GM12874 (cell line): ENCODE results near the gene GASK1A.

Experiments used
- TF ChIP-seq, protein P1 (sequence below): IDR thresholded peaks from 2 replicates; pipeline ENCODE4 v1.5.1; 2011; ENCODE audit warnings: low read depth, mild to moderate bottlenecking, control low read depth, low read length, moderate library complexity; ENCODE audit not compliant: insufficient read depth

The GASK1A gene

DNA sequence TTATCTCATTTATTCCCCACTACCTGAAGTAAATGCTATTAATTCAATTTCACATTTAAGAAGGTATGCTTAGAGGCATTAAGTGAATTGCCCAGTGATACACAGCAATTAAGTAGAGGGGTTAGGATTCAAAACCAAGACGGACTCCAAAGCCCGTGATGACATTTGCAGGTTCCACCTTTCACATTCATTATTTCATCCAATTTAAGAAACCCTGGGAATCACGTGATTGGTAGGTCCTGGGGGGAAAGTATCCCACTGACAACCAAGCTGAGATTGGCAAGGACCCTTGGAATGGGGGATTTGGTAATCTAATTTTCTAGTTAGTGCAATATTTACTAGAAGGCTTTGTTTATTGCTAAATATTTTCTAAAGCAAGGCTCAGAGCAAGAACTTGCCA lies 124.9 kb downstream of the GASK1A start:
- TF ChIP-seq, protein P1, sequence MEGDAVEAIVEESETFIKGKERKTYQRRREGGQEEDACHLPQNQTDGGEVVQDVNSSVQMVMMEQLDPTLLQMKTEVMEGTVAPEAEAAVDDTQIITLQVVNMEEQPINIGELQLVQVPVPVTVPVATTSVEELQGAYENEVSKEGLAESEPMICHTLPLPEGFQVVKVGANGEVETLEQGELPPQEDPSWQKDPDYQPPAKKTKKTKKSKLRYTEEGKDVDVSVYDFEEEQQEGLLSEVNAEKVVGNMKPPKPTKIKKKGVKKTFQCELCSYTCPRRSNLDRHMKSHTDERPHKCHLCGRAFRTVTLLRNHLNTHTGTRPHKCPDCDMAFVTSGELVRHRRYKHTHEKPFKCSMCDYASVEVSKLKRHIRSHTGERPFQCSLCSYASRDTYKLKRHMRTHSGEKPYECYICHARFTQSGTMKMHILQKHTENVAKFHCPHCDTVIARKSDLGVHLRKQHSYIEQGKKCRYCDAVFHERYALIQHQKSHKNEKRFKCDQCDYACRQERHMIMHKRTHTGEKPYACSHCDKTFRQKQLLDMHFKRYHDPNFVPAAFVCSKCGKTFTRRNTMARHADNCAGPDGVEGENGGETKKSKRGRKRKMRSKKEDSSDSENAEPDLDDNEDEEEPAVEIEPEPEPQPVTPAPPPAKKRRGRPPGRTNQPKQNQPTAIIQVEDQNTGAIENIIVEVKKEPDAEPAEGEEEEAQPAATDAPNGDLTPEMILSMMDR: no peak

DNA sequence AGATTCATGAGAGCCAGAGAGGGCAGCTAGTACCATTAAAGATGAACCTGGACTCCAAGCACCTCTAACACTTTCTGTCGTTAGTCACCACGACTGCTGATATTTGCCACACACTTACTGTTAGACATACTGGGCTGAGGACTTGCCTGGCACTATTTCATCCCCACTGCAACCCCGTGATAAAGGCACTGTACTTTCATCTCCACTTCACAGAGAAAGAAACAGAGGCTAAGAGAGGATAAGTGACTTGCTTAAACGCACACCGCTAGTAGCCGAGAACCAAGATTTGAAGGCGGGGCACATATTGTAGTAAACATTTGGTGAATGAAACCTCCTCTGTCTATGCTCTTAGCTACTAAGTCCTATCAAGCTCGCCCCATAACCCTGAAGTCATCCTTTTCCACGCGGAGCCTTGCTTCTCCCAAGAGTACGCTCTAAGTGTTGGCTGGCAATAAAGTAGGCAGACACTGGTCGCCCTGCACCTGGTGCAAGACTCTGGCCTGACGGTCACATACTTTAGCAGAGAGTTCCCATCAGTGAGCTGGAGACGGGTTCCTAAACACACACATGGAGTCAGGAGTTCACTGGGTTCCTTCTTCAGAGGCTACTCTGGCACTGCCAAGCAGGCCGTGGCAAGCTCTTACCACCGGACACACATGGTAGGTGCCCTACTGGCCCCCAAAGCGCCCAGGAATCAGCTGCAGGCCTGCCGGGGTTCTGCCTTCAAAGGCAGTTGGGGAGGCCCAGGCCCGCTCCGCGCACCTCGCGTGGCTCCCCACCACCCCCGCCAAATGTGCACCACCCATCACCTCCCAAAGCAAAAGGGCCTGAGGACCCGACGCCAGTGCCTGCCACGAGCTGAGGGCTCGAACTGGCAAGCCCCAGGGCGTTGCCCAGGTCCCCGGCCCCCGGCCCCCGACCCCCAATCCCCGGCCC lies 125.8 kb downstream of the GASK1A start:
- TF ChIP-seq, protein P1: no peak

DNA sequence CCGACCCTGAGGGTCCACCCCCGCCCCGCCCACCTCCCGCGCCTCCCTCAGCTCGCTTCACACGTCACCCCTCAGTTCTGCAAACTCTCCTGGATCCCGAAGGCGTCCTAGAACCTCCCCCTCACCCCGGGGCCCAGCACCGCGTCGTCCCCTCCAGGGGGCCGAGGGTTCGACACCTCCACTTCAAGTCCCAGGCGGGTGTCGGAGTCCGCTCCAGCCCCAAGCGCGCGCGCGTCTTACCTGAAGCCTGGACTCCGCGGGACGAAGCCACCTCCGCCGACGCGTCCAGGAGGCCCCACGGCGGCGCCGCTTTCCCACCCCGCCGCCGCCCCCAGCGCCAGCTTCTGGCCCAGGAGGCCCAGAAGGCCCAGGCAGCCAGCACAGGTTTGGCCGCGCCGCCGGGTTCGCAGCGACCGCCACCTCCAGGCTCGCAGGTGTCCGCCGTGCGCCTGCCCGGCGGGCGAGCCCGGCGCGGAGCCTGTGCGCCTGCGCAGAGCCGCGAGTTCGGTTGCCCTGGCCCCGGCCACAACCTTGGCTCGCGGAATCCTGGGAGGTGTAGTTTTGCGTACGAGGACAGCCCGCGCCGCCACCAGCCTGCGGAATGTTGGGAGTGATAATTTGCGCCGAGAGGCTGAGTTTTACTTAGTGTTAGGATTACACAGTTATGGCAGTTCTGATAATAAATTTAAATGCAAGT lies 126.6 kb downstream of the GASK1A start, which contains the start of gene POMGNT2:
Gene POMGNT2 (minus strand): TSS at position 484 of the 697 bp plus-strand sequence. CDS start 24,648 bp downstream, outside the sequence.
- TF ChIP-seq, protein P1: no peak

DNA sequence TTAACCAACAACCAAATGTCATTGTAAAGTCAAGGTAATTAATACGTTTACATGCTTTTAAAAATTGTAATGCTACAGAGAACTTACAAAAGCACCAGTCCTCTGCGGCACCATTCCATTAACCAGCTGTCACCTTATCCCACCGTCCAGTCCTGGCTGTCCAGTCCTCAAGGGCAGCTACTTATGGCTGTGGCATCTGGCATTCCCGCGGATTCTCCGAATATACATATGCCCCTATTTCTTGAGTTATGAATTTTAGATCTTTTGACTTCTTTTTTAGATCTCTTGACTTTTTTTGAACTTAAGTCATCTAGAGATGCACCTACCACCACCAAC lies 127.2 kb downstream of the GASK1A start:
- TF ChIP-seq, protein P1: no peak
